ENCODE data around the gene SLC4A5.

The SLC4A5 gene

GRCh38 chr2:74278176-74278575 is 65.0 kb downstream of the SLC4A5 start:
- no peak for DNase-seq (ENCODE audit: low read depth, low spot score)

GRCh38 chr2:74275228-74275627 is 68.0 kb downstream of the SLC4A5 start:
- DNase-seq (ENCODE audit: low read depth, low spot score): no peak

- DNase-seq (ENCODE audit: low read depth, low spot score): no peak
These were observed 73.5 kb downstream of the SLC4A5 start for GRCh38 chr2:74269667-74270066.

DNA sequence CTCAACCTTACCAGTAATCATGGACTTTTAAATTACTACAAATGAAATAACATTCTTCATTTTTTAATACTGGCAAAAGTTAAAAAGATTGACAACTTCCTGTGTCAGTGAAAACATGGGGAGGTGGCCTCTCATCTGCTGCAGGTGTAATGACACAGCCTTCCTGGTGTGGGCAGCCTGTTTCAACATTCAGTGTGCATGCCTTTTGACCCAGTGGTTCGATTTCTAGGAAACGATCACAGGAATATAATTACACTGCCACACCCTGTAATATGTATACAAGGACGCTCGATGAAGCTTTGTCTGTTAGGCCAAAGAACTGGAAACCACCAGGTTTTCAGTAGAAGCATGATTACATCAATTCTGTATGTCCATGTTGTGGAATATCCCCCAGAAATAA is 76.1 kb downstream of the SLC4A5 start:
- peak; percentile 10 for DNase-seq (ENCODE audit: low read depth, low spot score)

- no peak for DNase-seq (ENCODE audit: low read depth, low spot score)
These were observed 78.9 kb downstream of the SLC4A5 start for GRCh38 chr2:74264281-74264680.

- DNase-seq (ENCODE audit: low read depth, low spot score): no peak
These were observed 80.5 kb downstream of the SLC4A5 start for GRCh38 chr2:74262681-74263080.

DNA sequence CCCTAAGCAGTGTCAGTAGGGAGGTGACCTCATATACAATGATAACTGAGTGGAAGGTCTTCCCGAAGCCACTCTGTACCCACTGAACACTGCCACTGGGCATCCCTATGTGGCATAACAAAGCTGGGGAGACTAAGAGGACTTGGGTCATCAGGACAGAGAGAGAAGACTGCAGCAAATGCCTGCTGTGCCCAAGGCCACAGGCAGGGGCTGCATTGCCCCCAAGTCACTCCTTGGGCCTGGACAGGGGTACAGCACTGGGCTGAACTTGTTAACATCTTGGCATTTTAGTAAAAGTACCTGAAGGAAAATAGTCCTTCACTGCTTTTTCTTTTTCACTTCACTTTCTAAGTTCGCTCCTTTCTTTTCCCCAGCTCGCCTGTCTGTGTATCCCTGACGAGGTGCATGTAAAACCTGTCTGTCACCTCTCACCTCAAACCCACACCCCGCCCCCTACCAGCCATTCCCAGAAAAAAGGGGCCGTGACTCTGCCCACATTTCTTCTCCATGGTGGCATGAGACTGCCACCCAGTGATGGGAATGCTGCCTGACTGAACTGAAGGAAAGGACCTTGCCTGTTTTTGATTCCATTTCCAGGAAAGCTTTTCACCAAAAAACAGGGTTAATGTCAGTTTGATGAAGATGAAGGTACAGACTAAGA is 81.9 kb downstream of the SLC4A5 start:
- DNase-seq (ENCODE audit: low read depth, low spot score): no peak

GRCh38 chr2:74260495-74260894 is 82.7 kb downstream of the SLC4A5 start:
- no peak for DNase-seq (ENCODE audit: low read depth, low spot score)

DNA sequence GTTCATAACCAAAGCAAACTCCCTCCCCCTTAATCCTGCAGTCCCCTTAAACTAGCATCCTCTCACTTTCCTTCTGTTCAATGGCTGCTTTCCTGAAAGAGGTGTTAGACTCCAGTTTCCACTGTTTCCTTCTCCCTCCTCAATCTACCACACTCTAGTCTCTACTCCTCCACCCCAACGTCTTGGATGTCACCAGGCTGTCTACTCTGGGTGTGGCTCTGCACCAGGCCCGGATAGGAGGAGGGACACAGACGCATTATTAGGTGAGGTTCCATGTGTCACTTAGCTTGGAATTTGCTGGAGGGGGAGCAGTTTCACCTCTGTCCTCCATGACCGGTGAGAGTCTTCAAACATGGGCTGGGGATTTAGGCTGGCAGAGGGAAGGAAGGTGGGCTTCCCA is 83.5 kb downstream of the SLC4A5 start:
- DNase-seq (ENCODE audit: low read depth, low spot score): no peak

DNA sequence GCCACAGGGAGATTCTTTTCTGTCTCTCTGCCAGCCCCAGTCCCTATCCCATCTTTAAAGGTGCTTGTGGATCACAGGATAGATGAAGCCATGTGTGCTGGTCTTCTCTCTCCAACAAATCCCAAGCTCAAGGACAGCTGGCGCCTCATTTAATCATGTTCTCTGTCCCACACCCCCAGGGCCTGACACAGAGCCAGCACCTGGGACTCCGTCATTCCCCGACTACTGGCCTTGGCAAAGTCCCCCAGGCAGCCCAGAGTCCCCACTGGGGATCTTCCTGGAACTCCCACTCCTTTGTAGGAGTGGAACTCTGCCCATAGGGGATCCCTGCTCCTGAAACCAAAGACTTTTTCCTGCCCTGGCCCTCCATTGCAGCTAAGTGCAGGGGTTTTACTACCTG is 84.0 kb downstream of the SLC4A5 start:
- DNase-seq (ENCODE audit: low read depth, low spot score): no peak

DNA sequence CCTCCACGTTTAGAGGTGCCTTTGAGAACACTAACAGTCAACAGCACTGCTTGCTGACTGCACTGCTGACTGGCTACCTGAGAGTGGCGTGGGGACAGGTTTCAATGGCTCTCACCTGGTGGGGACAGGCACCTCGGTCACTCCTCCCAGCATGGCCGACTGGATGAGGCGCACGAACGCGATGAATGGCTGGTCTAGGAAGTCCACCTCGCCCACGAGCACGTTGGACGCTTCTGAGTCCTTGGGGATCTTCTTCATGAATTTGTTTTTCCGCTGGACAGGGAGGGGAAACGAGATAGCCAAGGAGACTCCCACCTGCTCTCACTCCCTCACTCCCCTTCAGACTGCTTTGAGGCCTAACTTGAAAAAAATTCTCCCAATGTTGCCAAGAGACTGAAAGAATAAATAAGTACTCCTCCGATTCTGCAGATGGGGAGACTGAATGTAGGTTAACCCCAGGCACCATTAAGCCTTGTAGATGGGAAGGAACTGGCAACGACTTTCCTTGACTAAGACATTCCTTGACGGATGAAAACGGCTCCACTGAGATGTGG is 87.5 kb downstream of the SLC4A5 start:
- no peak for DNase-seq (ENCODE audit: low read depth, low spot score)

GRCh38 chr2:74253971-74254310 is 89.3 kb downstream of the SLC4A5 start:
- no peak for DNase-seq (ENCODE audit: low read depth, low spot score)

DNA sequence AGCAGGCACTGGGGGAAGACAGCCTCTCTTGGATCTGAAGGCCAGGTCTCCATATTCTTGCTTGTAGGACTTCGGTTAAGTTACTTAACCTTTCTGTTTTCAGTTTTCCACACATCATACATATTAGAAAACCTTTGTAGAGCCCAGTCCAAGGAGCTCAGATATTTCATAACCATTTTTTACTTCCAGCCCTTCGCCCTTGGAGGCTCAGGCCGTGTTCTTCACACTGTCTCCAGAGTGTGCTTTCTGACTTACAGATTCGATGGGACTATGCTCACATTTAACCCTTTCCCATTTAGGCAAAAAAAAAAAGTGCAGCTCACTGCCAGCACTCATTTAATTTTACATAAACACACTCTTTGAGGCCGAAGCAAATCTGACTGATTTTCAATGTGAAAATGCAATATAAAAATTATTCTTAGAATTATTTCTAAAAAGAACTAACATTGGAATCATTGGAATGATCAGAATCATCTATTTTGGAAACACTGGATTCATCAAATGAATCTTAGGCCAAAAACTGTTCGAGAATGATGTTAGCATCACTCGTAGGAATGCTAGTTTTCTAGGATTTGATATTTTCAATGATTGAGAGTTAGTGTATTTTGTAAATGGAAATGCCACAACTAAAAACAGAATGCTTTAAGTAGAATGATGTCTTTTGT is 89.8 kb downstream of the SLC4A5 start:
- no peak for DNase-seq (ENCODE audit: low read depth, low spot score)

GRCh38 chr2:74252862-74253261 is 90.4 kb downstream of the SLC4A5 start:
- no peak for DNase-seq (ENCODE audit: low read depth, low spot score)

GRCh38 chr2:74252036-74252435 is 91.2 kb downstream of the SLC4A5 start:
- no peak for DNase-seq (ENCODE audit: low read depth, low spot score)

DNA sequence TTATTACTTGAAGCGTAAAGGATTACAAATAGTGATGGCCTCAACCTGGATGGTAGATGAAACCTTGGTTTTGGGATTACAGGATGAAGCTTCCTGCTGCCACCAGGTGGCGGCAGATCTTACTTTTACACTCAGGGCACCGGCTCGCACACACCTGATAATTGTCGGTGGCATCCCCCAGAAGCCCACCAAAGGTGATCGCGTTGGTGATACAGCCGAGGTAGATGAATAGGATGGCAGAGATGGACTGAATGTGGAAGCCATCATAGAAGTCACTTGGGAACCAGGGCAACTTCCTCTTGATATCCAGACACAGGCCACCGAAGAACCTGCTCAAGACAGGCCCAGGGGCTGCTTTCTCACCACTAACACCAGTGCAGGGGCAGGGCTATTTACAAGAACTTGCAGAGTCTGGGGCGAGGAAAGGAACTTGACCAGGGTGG is 93.0 kb downstream of the SLC4A5 start:
- peak; percentile 6 for DNase-seq (ENCODE audit: low read depth, low spot score)

DNA sequence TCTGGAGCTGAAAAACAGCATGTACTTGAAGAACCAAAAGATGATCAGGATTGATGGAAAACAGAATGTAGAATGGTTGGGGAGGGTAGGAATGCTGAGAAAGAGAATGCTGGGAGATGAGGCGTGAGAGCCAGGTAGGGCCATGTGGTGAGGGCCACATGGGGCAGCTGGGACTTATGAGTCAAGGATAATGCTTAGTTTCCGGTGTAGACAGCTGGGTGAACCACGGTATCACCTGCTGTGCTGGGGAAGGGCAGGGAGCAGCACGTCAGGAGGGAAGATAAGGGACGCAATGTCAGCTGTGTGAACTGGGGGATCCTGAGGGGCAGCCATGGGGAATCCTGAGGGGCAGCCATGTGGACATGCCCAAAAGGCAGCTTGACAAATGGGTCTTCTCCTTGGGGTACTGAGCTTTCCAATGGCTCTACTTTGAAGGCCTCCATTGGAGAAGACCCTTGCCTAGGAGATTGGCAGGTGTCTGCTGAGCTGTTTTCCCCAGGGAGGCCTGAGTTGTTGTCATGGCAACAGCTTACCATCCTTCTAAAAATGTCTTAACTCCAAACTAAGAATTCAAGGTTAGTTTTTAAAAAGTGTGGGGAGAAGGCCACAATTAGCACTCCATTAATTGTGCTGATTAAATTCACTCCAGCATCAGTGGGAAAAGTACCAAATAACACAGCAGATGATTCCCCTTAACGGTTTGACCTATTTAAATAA is 93.7 kb downstream of the SLC4A5 start:
- no peak for DNase-seq (ENCODE audit: low read depth, low spot score)

- no peak for DNase-seq (ENCODE audit: low read depth, low spot score)
These were observed 96.6 kb downstream of the SLC4A5 start for GRCh38 chr2:74246496-74247195.

GRCh38 chr2:74244286-74244685 is 98.9 kb downstream of the SLC4A5 start:
- no peak for DNase-seq (ENCODE audit: low read depth, low spot score)

DNA sequence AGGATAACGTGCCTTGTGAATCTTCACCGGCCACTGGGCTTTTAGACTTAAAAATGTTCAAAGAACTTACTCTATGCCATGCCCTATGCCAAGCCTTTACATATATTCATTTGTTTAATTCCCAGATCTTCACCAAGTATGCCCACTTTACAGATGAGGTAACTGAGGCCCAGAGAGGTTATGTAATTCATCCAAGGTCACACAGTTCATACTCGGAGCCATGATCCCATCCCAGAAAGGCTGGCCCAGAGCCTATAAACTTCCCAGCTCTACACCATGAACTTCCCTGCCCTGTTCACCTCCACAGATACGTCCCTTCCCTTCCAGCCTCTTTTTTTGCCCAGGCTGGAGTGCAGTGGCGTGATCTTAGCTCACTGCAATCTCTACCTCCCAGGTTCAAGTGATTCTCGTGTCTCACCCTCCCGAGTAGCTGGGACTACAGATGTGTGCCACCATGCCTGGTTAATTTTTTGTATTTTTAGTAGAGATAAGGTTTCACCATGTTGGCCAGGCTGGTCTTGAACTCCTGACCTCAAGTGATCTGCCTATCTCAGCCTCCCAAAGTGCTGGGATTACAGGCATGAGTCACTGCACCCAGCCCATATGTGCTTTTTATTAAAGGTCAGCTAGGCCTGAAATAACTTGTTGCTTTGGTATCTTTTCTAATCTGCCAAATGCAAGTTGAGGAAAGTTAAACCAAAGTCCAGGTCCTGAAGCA is 100.7 kb downstream of the SLC4A5 start:
- no peak for DNase-seq (ENCODE audit: low read depth, low spot score)

DNA sequence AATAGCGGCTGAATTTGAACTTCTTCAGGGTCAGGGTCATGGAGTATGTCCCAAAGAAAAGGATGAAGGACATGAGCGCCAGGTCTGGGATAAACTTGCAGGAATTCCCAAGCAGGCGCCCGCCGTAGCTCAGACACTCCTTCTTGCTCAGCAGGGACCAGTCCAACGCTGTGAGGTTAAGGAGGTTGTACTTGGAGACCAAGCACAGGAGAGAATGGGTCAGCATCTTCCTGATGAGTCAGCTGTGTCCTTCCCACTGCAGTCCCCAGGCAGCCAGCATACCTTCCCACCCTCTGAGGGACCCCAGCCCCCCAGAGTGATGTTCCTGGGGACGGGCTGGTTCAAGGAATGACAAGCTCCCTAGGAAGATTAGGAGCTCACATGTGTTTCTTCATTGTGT is 103.9 kb downstream of the SLC4A5 start:
- DNase-seq (ENCODE audit: low read depth, low spot score): no peak
